HG03135 (cell line): ENCODE results near the gene MAML3.

ENCODE experiments used
- ATAC-seq: cut with Tn5 transposase; IDR thresholded peaks from one replicate; pipeline ENCODE4 v1.9.1; 2021; ENCODE audit warnings: mild to moderate bottlenecking, moderate library complexity; ENCODE audit not compliant: unreplicated experiment

The MAML3 gene

GRCh38 chr4:140156529-140157171, 2.7 kb upstream of the MAML3 start:
- ATAC-seq: peak; percentile 56

- ATAC-seq: no peak
Observed at GRCh38 chr4:140154572-140154891, 548 bp upstream of the MAML3 start.

GRCh38 chr4:140153419-140153717, 616 bp downstream of the MAML3 start:
- no peak for ATAC-seq

- no peak for ATAC-seq
Observed at GRCh38 chr4:140152751-140153418, 1.1 kb downstream of the MAML3 start.

GRCh38 chr4:140152013-140152703, 1.8 kb downstream of the MAML3 start:
- ATAC-seq: no peak

GRCh38 chr4:140151699-140152012, 2.3 kb downstream of the MAML3 start:
- ATAC-seq: no peak

GRCh38 chr4:140150886-140151698, 2.9 kb downstream of the MAML3 start:
- no peak for ATAC-seq

GRCh38 chr4:140150636-140150885, 3.4 kb downstream of the MAML3 start:
- no peak for ATAC-seq

- ATAC-seq: no peak
Observed at GRCh38 chr4:140149846-140150635, 3.9 kb downstream of the MAML3 start.

GRCh38 chr4:140144050-140144449, 9.9 kb downstream of the MAML3 start:
- no peak for ATAC-seq

- ATAC-seq: no peak
Observed at GRCh38 chr4:140141210-140141835, 12.7 kb downstream of the MAML3 start.

- ATAC-seq: no peak
Observed at GRCh38 chr4:140140566-140140965, 13.4 kb downstream of the MAML3 start.

- no peak for ATAC-seq
Observed at GRCh38 chr4:140138428-140138827, 15.6 kb downstream of the MAML3 start.

GRCh38 chr4:140137671-140138070, 16.3 kb downstream of the MAML3 start:
- ATAC-seq: no peak

- no peak for ATAC-seq
Observed at GRCh38 chr4:140136509-140136908, 17.5 kb downstream of the MAML3 start.

- no peak for ATAC-seq
Observed at GRCh38 chr4:140135529-140136088, 18.4 kb downstream of the MAML3 start.

- ATAC-seq: no peak
Observed at GRCh38 chr4:140134746-140135425, 19.1 kb downstream of the MAML3 start.

- no peak for ATAC-seq
Observed at GRCh38 chr4:140133576-140133975, 20.4 kb downstream of the MAML3 start.

- no peak for ATAC-seq
Observed at GRCh38 chr4:140131675-140132229, 22.2 kb downstream of the MAML3 start.

GRCh38 chr4:140130677-140131076, 23.3 kb downstream of the MAML3 start:
- ATAC-seq: no peak
